Small intestine (tissue), 7 donors: ENCODE measurements around the gene TMEM250. TPM values are rescaled to one million over a fixed set of nuclear protein-coding genes. Genes with fewer than 3 reads are reported as not detected.
"Not testable (repeated sequence)": the region's sequence is repeated elsewhere in the genome, so short reads cannot be mapped to it uniquely, and the experiment has no call there.

Source experiments
- DNase-seq, 2 donors: peaks; one replicate each; pipeline versions ENCODE4 v3.0.0 to v3.0.0-alpha.2; 2013
- FAIRE-seq: peaks from 2 replicates; lab custom pipeline; 2012; peaks lifted over from hg19 to GRCh38; lab: Jason Lieb, UNC
- H3K27ac ChIP-seq, 3 donors: one replicate each; pipeline ENCODE4 v1.5.1; 2013; ENCODE audit warnings: low read length in 2 of 3, mild to moderate bottlenecking in 2 of 3, control low read depth in 1 of 3, inconsistent platforms in 1 of 3, low read depth in 1 of 3, moderate library complexity in 1 of 3
- H3K27me3 ChIP-seq, 3 donors: one replicate each; pipeline ENCODE4 v1.6.1; 2013; ENCODE audit warnings: low read length in 3 of 3, inconsistent platforms in 1 of 3; ENCODE audit not compliant: control insufficient read depth in 3 of 3, insufficient read depth in 3 of 3
- H3K36me3 ChIP-seq, 3 donors: one replicate each; pipeline ENCODE4 v1.6.1; 2013; ENCODE audit warnings: low read length in 3 of 3, inconsistent platforms in 1 of 3, low read depth in 1 of 3, mild to moderate bottlenecking in 1 of 3, moderate library complexity in 1 of 3; ENCODE audit not compliant: control insufficient read depth in 3 of 3, insufficient read depth in 2 of 3
- H3K4me1 ChIP-seq, 3 donors: one replicate each; pipeline ENCODE4 v1.6.1; 2013; ENCODE audit warnings: low read length in 2 of 3, inconsistent platforms in 1 of 3, low read depth in 1 of 3, mild to moderate bottlenecking in 1 of 3, moderate library complexity in 1 of 3; ENCODE audit not compliant: control insufficient read depth in 3 of 3, insufficient read depth in 2 of 3
- H3K4me3 ChIP-seq, 3 donors: one replicate each; pipeline ENCODE4 v1.5.1; 2013; ENCODE audit warnings: low read length in 3 of 3, control low read depth in 1 of 3, inconsistent platforms in 1 of 3, low read depth in 1 of 3, mild to moderate bottlenecking in 1 of 3, moderate library complexity in 1 of 3
- H3K9me3 ChIP-seq, 2 donors: one replicate each; pipeline ENCODE4 v1.6.1; 2013; ENCODE audit warnings: low read depth in 1 of 2, low read length in 1 of 2; ENCODE audit not compliant: control insufficient read depth in 2 of 2, insufficient read depth in 1 of 2
- WGBS, 3 donors: extraction: QIAGEN DNeasy Blood & Tissue Kit; methylation state at CpG; one replicate each; pipeline ENCODE4 v1.1.7; 2013; 5-methylcytosine and 5-hydroxymethylcytosine counted together
- polyA plus RNA-seq, 4 donors: library from polyadenylated mRNA; stranded (reverse) in 3 of 4; unstranded in 1 of 4; fragments of 200-250 nt in 3 of 4; fragments of 120-200 nt in 1 of 4; gene quantifications; one replicate each; pipeline versions ENCODE4 v1.2.1 to v1.2.3, GENCODE V29; 2013
- donor health status: healthy with polysubstance abuse.
- donor health status: control.
- donor health status: control.
- donor health status: Bipolar disorder and iron deficiency.
- donor health status: healthy.

TMEM250 gene
- polyA plus RNA-seq, 4 donors, result 21.2 to 43.9 (median 32.2) TPM

DNA sequence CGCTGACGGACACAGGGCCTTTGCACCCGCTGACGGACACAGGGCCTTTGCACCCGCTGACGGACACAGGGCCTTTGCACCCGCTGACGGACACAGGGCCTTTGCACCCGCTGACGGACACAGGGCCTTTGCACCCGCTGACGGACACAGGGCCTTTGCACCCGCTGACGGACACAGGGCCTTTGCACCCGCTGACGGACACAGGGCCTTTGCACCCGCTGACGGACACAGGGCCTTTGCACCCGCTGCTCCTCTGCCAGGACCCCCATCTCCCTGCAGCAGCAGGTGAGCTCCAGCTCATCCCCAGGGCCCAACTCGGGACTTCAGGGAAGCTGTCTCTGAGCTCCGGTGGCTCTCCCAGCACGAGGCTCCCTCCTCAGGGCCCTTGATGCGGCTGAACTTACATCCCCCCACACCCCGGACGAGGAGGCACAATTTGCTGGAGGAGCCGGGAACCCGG is 17.0 kb downstream of the TMEM250 start:
- H3K36me3 ChIP-seq, H3K27ac ChIP-seq, H3K4me3 ChIP-seq, FAIRE-seq, H3K9me3 ChIP-seq, DNase-seq: not testable (repeated sequence)
- Histone ChIP-seq H3K27me3 (peaks cover 0 to 12% (median 0%) of the 10 kb centered on the region in 3 donors), H3K4me1 (peaks cover 0 to 19% (median 0%) of the 10 kb centered on the region in 3 donors)
- 88 to 94% (median 91%) methylated on average over 9 to 14 of the region's 27 CpGs for WGBS, 3 donors

DNA sequence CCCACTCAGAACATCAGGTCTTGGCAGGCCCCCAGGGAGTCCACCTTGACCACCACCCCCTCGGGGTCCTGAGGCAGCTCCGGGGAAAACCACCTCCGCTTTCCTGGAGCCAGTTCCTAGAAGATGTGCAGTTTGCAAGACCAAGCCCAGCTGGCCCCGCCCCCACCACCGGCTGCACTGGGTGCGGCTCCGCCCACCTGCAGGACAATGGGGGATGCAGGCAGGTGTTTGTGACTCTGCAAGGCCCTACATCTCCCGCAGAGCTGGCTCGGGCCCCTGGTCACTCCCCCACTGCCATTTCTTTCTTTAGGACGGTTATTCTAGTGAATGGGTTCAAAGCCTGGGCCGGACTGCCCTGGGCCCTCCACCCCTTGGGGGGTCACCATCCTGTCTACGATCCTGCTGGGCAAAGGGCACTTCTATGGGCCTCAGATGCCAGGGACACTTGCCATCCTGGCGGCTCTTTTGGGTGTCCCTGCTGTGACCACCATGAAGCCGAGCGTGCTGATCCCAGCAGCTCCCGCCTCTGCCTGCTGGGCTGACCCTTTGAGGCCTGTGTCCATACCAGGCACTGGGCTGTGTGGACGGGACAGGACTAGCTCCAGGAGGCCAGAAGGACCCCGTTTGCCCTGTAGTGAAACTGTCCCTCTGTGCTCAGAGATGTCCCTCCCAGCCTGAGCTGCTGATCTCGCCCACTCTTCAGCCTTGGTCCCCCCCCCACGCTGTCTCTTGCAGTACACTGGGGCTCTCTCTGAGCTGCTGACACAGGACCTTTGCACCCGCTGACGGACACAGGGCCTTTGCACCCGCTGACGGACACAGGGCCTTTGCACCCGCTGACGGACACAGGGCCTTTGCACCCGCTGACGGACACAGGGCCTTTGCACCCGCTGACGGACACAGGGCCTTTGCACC is 17.7 kb downstream of the TMEM250 start:
- no peak overlapping the region for H3K4me3 ChIP-seq
- H3K27me3 ChIP-seq, result peaks cover 0 to 13% (median 0%) of the 10 kb centered on the region in 3 donors
- peaks cover 0 to 22% (median 0%) of the 10 kb centered on the region in 3 donors for H3K4me1 ChIP-seq
- FAIRE-seq (no peak), DNase-seq (peak in 1 of 2 donors; percentile 50)
- no peaks in the 10 kb centered on the region for H3K36me3 ChIP-seq
- H3K9me3 ChIP-seq, result no peaks in the 10 kb centered on the region
- WGBS, 3 donors, result 48 to 66% (median 54%) methylated on average over 24 to 27 of the region's 30 CpGs
- H3K27ac ChIP-seq, result no peak overlapping the region

DNA sequence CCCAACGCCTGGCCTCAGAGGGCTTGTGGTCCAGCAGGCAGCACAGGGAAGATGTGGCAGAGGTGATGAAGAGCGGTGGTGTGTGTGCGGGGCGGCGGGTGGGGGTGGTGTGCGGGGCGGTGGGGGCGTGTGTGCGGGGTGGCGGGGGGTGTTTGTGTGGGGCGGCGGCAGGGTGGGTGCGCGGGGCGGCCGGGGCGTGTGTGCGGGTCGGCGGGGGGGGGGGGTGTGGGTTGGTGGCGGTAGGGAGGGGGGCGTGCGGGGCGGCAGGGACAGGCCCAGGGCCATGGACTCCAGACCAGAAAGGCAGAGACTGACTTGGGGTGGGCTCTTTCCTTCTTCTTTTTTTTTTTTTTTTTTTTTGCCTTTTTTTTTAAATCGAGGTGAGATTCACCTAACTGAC is 19.1 kb downstream of the TMEM250 start:
- H3K9me3 ChIP-seq, result no peaks in the 10 kb centered on the region
- DNase-seq, result no peak
- no peak for FAIRE-seq
- H3K27ac ChIP-seq, result no peak overlapping the region
- H3K4me3 ChIP-seq, result no peak overlapping the region
- H3K36me3 ChIP-seq, result no peaks in the 10 kb centered on the region
- H3K4me1 ChIP-seq, result peaks cover 0 to 25% (median 0%) of the 10 kb centered on the region in 3 donors
- 53 to 72% (median 54%) methylated on average over 7 to 25 of the region's 25 CpGs for WGBS, 3 donors
- H3K27me3 ChIP-seq, result peaks cover 0 to 10% (median 0%) of the 10 kb centered on the region in 3 donors

DNA sequence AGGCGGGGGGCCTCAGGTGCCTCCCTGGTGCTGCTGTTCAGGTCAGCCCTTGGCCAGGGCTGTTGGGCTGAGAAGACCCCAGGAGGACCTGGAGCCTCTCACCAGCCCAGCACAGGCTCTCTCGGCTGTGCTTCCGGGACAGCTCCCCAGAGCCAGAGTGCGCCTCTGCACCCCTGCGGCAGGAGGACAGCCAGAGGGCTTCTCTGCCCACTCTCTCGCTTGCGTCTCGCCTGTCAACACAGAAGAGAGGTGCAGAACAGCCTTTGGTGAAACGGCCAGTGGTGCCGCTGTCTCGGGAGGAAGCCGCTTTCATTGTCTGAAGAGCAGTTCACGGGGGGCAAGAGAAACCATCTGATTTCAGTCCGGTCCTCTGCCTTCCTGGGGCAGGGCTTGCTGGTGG is 19.8 kb downstream of the TMEM250 start:
- WGBS, 3 donors, result 24 to 50% (median 28%) methylated on average over 14 of the region's 14 CpGs
- H3K27ac ChIP-seq, result no peak overlapping the region
- no peak for FAIRE-seq
- H3K4me3 ChIP-seq, result no peak overlapping the region
- peaks cover 0 to 10% (median 0%) of the 10 kb centered on the region in 3 donors for H3K27me3 ChIP-seq
- DNase-seq, result no peak
- no peaks in the 10 kb centered on the region for H3K9me3 ChIP-seq
- H3K4me1 ChIP-seq, result peaks cover 0 to 24% (median 0%) of the 10 kb centered on the region in 3 donors
- no peaks in the 10 kb centered on the region for H3K36me3 ChIP-seq

DNA sequence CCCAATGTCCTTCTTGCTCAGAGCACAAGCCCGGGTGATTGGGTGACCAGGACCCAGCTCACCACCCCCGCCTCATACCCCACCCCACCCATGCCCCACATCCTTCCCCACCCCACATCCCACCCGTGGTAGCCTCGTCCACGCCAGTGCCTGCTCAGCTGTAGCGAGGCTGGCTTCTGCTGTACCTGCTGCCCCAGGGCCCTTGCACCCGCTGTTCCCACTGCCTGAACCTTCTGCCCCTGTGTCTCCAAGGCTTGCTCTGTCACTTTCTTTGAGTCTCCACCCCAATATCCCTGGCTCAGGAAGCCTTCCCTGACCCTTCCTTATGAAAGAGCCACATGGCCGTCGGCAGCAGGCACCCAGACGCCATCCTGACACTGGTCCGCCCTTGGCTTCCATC is 20.5 kb downstream of the TMEM250 start:
- DNase-seq (no peak), FAIRE-seq (no peak)
- Histone ChIP-seq H3K4me3 (no peak overlapping the region), H3K9me3 (no peaks in the 10 kb centered on the region), H3K27me3 (peaks cover 0 to 10% (median 0%) of the 10 kb centered on the region in 3 donors), H3K36me3 (peaks cover 0 to under 1% (median 0%) of the 10 kb centered on the region in 3 donors), H3K27ac (no peak overlapping the region), H3K4me1 (peaks cover 0 to 23% (median 0%) of the 10 kb centered on the region in 3 donors)
- WGBS, 3 donors, result 74 to 84% (median 78%) methylated on average over 11 of the region's 11 CpGs

DNA sequence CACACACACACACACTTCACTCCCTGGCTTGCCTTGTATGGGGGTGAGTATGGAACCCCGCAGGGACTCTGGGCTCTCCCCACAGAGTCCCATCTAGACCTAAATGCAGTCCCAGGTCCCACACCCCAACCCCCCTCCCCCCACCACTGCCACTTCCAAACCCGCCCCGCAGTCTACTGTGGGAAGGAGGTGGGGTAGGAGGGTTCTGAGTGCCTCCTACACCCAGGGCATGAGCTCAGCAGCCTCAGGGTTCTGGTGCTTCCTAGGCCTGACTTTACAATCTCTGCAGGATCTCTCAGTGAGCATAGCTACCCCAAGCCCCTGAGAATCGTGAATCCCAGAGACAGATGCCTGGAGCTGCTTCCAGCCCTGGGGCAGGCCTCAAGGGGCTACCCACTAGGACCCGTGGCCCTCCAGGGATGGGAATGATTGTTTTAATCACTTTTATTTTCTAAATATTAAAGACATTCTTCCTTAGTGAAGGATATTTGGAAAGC is 22.1 kb downstream of the TMEM250 start:
- H3K9me3 ChIP-seq, result no peaks in the 10 kb centered on the region
- no peak overlapping the region for H3K27ac ChIP-seq
- no peak for FAIRE-seq
- 82 to 91% (median 85%) methylated on average over 5 of the region's 5 CpGs for WGBS, 3 donors
- peaks cover 0 to 36% (median 0%) of the 10 kb centered on the region in 3 donors for H3K4me1 ChIP-seq
- H3K27me3 ChIP-seq, result peaks cover 0 to 10% (median 0%) of the 10 kb centered on the region in 3 donors
- no peak for DNase-seq
- H3K4me3 ChIP-seq, result no peak overlapping the region
- H3K36me3 ChIP-seq, result peaks cover 0 to 17% (median 0%) of the 10 kb centered on the region in 3 donors

DNA sequence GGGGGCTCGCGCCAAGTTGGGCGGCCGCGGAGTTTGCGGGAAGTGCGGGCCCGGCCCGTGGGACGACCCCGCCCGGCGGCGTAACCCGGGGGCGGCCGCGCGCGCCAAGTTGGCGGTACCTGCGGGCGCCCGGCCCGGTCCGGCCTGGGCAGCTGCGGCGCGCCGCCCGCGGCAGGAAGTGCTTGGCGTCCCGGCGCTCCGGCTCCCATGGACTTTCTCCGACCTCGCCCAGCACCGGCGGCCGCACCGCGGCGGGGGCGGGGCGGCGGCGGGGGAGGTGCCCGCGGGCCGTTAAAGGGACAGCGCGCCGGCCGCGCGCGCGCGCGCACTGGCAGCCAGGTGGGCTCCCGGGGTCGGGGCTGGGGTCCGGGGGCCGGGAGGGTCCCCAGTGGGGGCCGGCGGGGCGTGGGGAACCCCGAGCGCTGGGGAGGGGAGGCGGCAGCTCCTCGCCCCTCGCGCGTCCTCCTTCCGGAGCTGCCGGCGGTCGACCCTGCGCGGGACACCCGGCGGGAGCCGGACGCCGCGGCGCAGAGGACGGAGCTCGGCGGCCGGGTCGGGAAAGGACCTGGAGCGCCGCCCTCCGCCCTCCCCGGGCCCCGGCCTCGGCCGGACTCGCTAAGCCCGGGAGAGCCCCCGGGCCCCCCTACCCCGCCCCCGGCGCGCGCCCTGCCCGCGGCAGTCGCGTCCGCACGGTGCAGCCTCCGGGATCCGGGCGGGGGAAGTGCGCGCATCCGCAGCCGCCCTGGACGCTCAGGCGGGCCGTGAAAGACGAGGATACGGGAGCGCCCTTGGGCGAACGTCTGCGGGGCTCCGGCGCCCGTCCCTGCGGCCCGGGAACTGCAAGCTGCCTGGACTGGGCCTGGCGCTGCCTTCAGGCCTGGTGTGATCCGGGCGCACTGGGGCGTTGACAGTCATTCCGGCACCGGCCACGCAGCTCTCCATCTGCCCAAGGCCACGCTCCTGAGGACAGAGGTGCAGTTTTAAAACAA is 23.3 kb downstream of the TMEM250 start, which contains the start of gene NACC2:
Gene NACC2, minus strand, starts transcription at position 220 of the 989 bp plus-strand sequence. CDS start 44,768 bp downstream, outside the sequence.
- peaks cover 0 to 40% (median 0%) of the 10 kb centered on the region in 3 donors for H3K4me1 ChIP-seq
- no peak for FAIRE-seq
- H3K36me3 ChIP-seq, result peaks cover 0 to 23% (median 0%) of the 10 kb centered on the region in 3 donors
- no peaks in the 10 kb centered on the region for H3K9me3 ChIP-seq
- peak within 1 kb of the TSS; percentile 74 to 95 (median 80) for H3K4me3 ChIP-seq
- 1 to 2% (median 1%) methylated on average over 40 to 143 of the region's 143 CpGs for WGBS, 3 donors
- peak; percentile 80 to 89 for DNase-seq
- H3K27me3 ChIP-seq, result peaks cover 0 to 10% (median 0%) of the 10 kb centered on the region in 3 donors
- peak within 1 kb of the TSS; percentile 72 to 90 (median 83) for H3K27ac ChIP-seq
